Panc1 (cell line): ENCODE measurements around the gene PRM2. TPM values are rescaled to one million over a fixed set of nuclear protein-coding genes. Genes with fewer than 3 reads are reported as not detected.

ENCODE experiments used
- ATAC-seq: fragments of 200-7000 bp; cut with Tn5 transposase; 2 replicates; pipeline ENCODE4 v1.9.1; 2020; ENCODE audit warnings: mild to moderate bottlenecking, moderate library complexity
- BruUV-seq: library from RNA; stranded (reverse); fragments of 400-500 nt; replicated peaks from 2 replicates; lab custom pipeline; 2021; lab: Mats Ljungman, UMichigan
- CTCF ChIA-PET: fragments of 300-600 bp; sonication (Branson Sonifier 250); formaldehyde crosslinking; loops from one replicate; lab custom pipeline; 2022; ENCODE audit warnings: antibody characterized with exemption; lab: Charles Lee
- POLR2A ChIA-PET: fragments of 300-600 bp; sonication (Branson Sonifier 250); formaldehyde crosslinking; loops from one replicate; lab custom pipeline; 2022; ENCODE audit warnings: antibody characterized with exemption; lab: Charles Lee
- DNase-seq: peaks from one replicate; pipeline ENCODE4 v3.0.0-alpha.2; 2010; ENCODE audit warnings: low read depth, low spot score
- H3K27ac ChIP-seq: 2 replicates; pipeline ENCODE4 v1.5.1; 2011; ENCODE audit warnings: mild to moderate bottlenecking, low read length, inconsistent platforms
- H3K27me3 ChIP-seq: fragments of 200-500 bp; sonication (Bioruptor generic); 2 replicates; pipeline ENCODE4 v1.6.0; 2014; ENCODE audit warnings: low read length, inconsistent platforms; ENCODE audit not compliant: control insufficient read depth, insufficient read depth
- H3K36me3 ChIP-seq: fragments of 200-500 bp; sonication (Bioruptor generic); 2 replicates; pipeline ENCODE4 v1.5.1; 2014; ENCODE audit warnings: inconsistent platforms, mild to moderate bottlenecking, low read length, moderate library complexity; ENCODE audit not compliant: control insufficient read depth, insufficient read depth
- H3K4me1 ChIP-seq: 2 replicates; pipeline ENCODE4 v1.5.1; 2011; ENCODE audit warnings: inconsistent platforms, mild to moderate bottlenecking, low read length, moderate library complexity; ENCODE audit not compliant: control insufficient read depth, insufficient read depth
- H3K4me3 ChIP-seq, 2 experiments: 2 replicates each; pipeline ENCODE4 v1.5.1; 2011 to 2012; ENCODE audit warnings: low read depth in 2 of 2, low read length in 2 of 2, mild to moderate bottlenecking in 2 of 2, inconsistent platforms in 1 of 2, moderate library complexity in 1 of 2
- H3K9me3 ChIP-seq: fragments of 200-500 bp; sonication (Bioruptor generic); 2 replicates; pipeline ENCODE4 v1.5.1; 2014; ENCODE audit warnings: low read depth, mild to moderate bottlenecking, inconsistent platforms, low read length, moderate library complexity; ENCODE audit not compliant: control insufficient read depth, insufficient read depth
- CTCF ChIP-seq: fragments of 450-650 bp; IDR thresholded peaks from 2 replicates; pipeline ENCODE4 v1.5.1; 2017; ENCODE audit warnings: mild to moderate bottlenecking
- POLR2AphosphoS5 ChIP-seq: IDR thresholded peaks from 2 replicates; pipeline ENCODE4 v1.6.1; 2012; ENCODE audit warnings: mild to moderate bottlenecking, low read depth, low read length, moderate library complexity
- SIN3A ChIP-seq: IDR thresholded peaks from 2 replicates; pipeline ENCODE4 v1.6.1; 2012; ENCODE audit warnings: low read depth, mild to moderate bottlenecking, low read length, moderate library complexity, borderline replicate concordance; ENCODE audit not compliant: insufficient read depth
- TCF7L2 ChIP-seq: IDR thresholded peaks from 2 replicates; pipeline ENCODE4 v1.6.1; 2011; ENCODE audit warnings: mild to moderate bottlenecking, low read depth, low read length, inconsistent platforms
- in situ Hi-C: cut with HindIII; loops from 2 replicates; pipeline ENCODE4 v1.10.0; 2016; ENCODE audit warnings: low sequenced_read_pairs, low pct_unique_long_range_greater_than_20kb
- intact Hi-C: fragments of 100-400 bp; cut with micrococcal nuclease; formaldehyde crosslinking; loops from one replicate; pipeline ENCODE4 v1.10.0; 2022; ENCODE audit not compliant: unreplicated experiment
- total RNA-seq: library from RNA; stranded (reverse); gene quantifications from one replicate; pipeline ENCODE4 v1.2.1, GENCODE V29; 2021; ENCODE audit not compliant: unreplicated experiment
- TF ChIP-seq, protein P1 (sequence below), 2 experiments: IDR thresholded peaks; 2 replicates each; pipeline ENCODE4 v1.6.1; 2011 to 2012; ENCODE audit warnings: low read depth in 2 of 2, control low read depth in 1 of 2, low read length in 1 of 2, mild to moderate bottlenecking in 1 of 2, moderate library complexity in 1 of 2; ENCODE audit not compliant: insufficient read depth in 1 of 2

Gene PRM2
- total RNA-seq, 1 experiment from 2014 or later = not detected

- ATAC-seq (no peak), DNase-seq (no peak)
- POLR2A ChIA-PET = no interaction called here
- no peaks in the 10 kb centered on the region for H3K27me3 ChIP-seq
- in situ Hi-C loops (no loop called here), intact Hi-C loops (no loop called here)
- no TSS peak for BruUV-seq
- H3K36me3 ChIP-seq = no peaks in the 10 kb centered on the region
- no peaks in the 10 kb centered on the region for H3K9me3 ChIP-seq
- H3K4me1 ChIP-seq = peaks cover 9% of the 10 kb centered on the region
- no peak for TF ChIP-seq CTCF
- TF ChIP-seq, protein P1, sequence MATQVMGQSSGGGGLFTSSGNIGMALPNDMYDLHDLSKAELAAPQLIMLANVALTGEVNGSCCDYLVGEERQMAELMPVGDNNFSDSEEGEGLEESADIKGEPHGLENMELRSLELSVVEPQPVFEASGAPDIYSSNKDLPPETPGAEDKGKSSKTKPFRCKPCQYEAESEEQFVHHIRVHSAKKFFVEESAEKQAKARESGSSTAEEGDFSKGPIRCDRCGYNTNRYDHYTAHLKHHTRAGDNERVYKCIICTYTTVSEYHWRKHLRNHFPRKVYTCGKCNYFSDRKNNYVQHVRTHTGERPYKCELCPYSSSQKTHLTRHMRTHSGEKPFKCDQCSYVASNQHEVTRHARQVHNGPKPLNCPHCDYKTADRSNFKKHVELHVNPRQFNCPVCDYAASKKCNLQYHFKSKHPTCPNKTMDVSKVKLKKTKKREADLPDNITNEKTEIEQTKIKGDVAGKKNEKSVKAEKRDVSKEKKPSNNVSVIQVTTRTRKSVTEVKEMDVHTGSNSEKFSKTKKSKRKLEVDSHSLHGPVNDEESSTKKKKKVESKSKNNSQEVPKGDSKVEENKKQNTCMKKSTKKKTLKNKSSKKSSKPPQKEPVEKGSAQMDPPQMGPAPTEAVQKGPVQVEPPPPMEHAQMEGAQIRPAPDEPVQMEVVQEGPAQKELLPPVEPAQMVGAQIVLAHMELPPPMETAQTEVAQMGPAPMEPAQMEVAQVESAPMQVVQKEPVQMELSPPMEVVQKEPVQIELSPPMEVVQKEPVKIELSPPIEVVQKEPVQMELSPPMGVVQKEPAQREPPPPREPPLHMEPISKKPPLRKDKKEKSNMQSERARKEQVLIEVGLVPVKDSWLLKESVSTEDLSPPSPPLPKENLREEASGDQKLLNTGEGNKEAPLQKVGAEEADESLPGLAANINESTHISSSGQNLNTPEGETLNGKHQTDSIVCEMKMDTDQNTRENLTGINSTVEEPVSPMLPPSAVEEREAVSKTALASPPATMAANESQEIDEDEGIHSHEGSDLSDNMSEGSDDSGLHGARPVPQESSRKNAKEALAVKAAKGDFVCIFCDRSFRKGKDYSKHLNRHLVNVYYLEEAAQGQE (IDR thresholded peaks at IDR 0.05; ENCODE audit: insufficient read depth in 1 of 2, low read depth in 2 of 2, low read length in 1 of 2) = no peak
- no peak for TF ChIP-seq POLR2AphosphoS5
- no peak for TF ChIP-seq TCF7L2
- no peak for TF ChIP-seq SIN3A
- no peak overlapping the region for H3K4me3 ChIP-seq
- H3K27ac ChIP-seq = no peak overlapping the region
- CTCF ChIA-PET = no interaction called here
These were observed 1.5 kb upstream of the PRM2 start for GRCh38 chr16:11277607-11278337.

DNA sequence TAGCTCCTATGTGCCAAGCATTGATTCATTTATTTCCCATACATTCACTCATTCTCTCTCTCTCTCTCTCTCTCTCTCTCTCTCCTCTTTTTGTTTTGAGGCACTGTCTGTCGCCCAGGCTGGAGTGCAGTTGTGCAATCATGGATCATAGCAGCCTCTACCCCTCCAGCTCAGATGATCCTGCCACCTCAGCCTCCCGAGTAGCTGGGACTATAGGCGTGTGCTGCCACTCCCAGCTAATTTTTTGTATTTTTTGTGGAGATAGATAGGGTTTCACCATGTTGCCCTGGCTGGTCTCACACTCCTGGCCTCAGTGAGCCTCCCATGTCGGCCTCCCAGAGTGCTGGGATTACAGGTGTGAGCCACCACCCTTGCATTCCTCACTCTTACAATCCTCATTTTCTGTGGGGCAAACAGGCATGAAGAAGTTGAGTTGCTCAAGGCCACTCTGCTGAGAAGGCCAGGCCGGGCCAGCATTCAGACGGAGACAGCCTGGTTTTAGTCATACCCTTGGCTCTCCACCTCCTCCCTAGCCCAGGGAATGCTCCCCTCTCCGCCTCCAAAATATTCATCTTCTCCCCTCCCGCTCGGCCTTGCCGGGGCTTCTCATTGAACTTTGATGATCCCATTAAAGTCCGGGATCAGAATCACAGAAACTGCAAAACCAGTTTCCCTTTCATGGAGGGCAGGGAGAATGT lies 765 bp upstream of the PRM2 start:
- TF ChIP-seq SIN3A (no peak), CTCF (no peak), TCF7L2 (no peak), POLR2AphosphoS5 (no peak)
- TF ChIP-seq, protein P1 (IDR thresholded peaks at IDR 0.05; ENCODE audit: insufficient read depth in 1 of 2, low read depth in 2 of 2, low read length in 1 of 2) = no peak
- no peak for DNase-seq
- CTCF ChIA-PET = no interaction called here
- in situ Hi-C loops = no loop called here
- Histone ChIP-seq H3K27me3 (no peaks in the 10 kb centered on the region), H3K9me3 (no peaks in the 10 kb centered on the region), H3K36me3 (no peaks in the 10 kb centered on the region), H3K4me1 (peaks cover 9% of the 10 kb centered on the region), H3K27ac (no peak overlapping the region), H3K4me3 (no peak overlapping the region)
- BruUV-seq = no TSS peak
- ATAC-seq = no peak
- intact Hi-C loops = no loop called here
- POLR2A ChIA-PET = no interaction called here
